Upper lobe of left lung (tissue), 6 donors: ENCODE results near the gene ITPK1. TPM values are rescaled to one million over a fixed set of nuclear protein-coding genes. Genes with fewer than 3 reads are reported as not detected.
A peak's percentile ranks its signal among the peaks of the same experiment; 100 is the strongest.

Source experiments
- ATAC-seq, 2 donors: fragments of 200-7000 bp; cut with Tn5 transposase; one replicate each; pipeline ENCODE4 v1.9.1; 2022; ENCODE audit warnings: mild to moderate bottlenecking in 2 of 2, moderate library complexity in 2 of 2; ENCODE audit not compliant: low FRiP score in 2 of 2
- DNase-seq, 2 donors: peaks; one replicate each; pipeline ENCODE4 v3.0.0-alpha.2; 2019 to 2020
- H3K27ac ChIP-seq, 4 donors: fragments of 200-600 bp; sonication (generic); one replicate each; pipeline ENCODE4 v1.5.1; 2016 to 2019
- H3K27me3 ChIP-seq, 4 donors: fragments of 200-600 bp; sonication (generic); one replicate each; pipeline ENCODE4 v1.5.1; 2017 to 2019
- H3K36me3 ChIP-seq, 4 donors: fragments of 200-600 bp; sonication (generic); one replicate each; pipeline ENCODE4 v1.5.1; 2016 to 2019
- H3K4me1 ChIP-seq, 4 donors: fragments of 200-600 bp; sonication (generic); one replicate each; pipeline ENCODE4 v1.5.1; 2018 to 2019
- H3K4me3 ChIP-seq, 4 donors: fragments of 200-600 bp; sonication (generic); one replicate each; pipeline ENCODE4 v1.5.1; 2017 to 2019; ENCODE audit warnings: mild to moderate bottlenecking in 2 of 4, moderate library complexity in 1 of 4
- H3K9me3 ChIP-seq, 4 donors: fragments of 200-600 bp; sonication (generic); one replicate each; pipeline ENCODE4 v1.5.1; 2018 to 2019
- EP300 ChIP-seq, 4 donors: sonication (generic); formaldehyde crosslinking; IDR thresholded peaks; one replicate each; pipeline ENCODE4 v1.5.1; 2017; ENCODE audit warnings: antibody characterized with exemption in 4 of 4, control low read depth in 2 of 4
- POLR2A ChIP-seq, 4 donors: fragments of 450-650 bp; IDR thresholded peaks; one replicate each; pipeline ENCODE4 v1.5.1; 2016 to 2017; ENCODE audit warnings: antibody characterized with exemption in 4 of 4, mild to moderate bottlenecking in 2 of 4
- POLR2AphosphoS5 ChIP-seq, 2 donors: sonication (generic); formaldehyde crosslinking; IDR thresholded peaks; one replicate each; pipeline ENCODE4 v1.5.1; 2017; ENCODE audit warnings: antibody characterized with exemption in 2 of 2
- WGBS, 2 donors: methylation state at CpG; one replicate each; pipeline ENCODE4 v1.1.5; 2017 to 2018; 5-methylcytosine and 5-hydroxymethylcytosine counted together
- total RNA-seq, 6 donors: library from RNA; depleted of rRNA in 4 of 6; stranded (reverse); fragments of >200 nt in 4 of 6; gene quantifications; one replicate each; pipeline versions ENCODE4 v1.1.0 to v1.2.1, GENCODE V29; 2016 to 2021
- TF ChIP-seq, protein P1 (sequence below), 6 experiments: fragments of 450-650 bp in 4 of 6; fragments of 200-600 bp in 2 of 6; sonication (generic) in 2 of 6; IDR thresholded peaks; one replicate each; pipeline ENCODE4 v1.5.1; 2016 to 2019; ENCODE audit warnings: antibody characterized with exemption in 6 of 6
- donor health status: DM: no; HTN: no; CAD: no; lungs with moderate emphysema.
- donor health status: DM: no; HTN: yes; CAD: no; lungs with severe emphysema.

ITPK1 gene
- total RNA-seq, 6 donors from 2014 or later, result 41.9 to 128 (median 86.1) TPM

GRCh38 chr14:92976268-92976667 lies 139.5 kb downstream of the ITPK1 start:
- Histone ChIP-seq H3K9me3 (peaks cover 6 to 25% (median 21%) of the 10 kb centered on the region in 4 donors), H3K27me3 (no peaks in the 10 kb centered on the region), H3K27ac (no peak overlapping the region), H3K4me1 (peaks cover 0 to 10% (median 0%) of the 10 kb centered on the region in 4 donors), H3K4me3 (no peak overlapping the region), H3K36me3 (peaks cover 0 to 3% (median 0%) of the 10 kb centered on the region in 4 donors)
- WGBS, 2 donors, result 94 to 100% methylated on average over 2 of the region's 2 CpGs
- ATAC-seq, result no peak
- no peak for TF ChIP-seq POLR2A (IDR thresholded peaks at IDR 0.05)
- no peak for TF ChIP-seq EP300 (IDR thresholded peaks at IDR 0.05)
- TF ChIP-seq POLR2AphosphoS5 (IDR thresholded peaks at IDR 0.05), result no peak
- TF ChIP-seq, protein P1, sequence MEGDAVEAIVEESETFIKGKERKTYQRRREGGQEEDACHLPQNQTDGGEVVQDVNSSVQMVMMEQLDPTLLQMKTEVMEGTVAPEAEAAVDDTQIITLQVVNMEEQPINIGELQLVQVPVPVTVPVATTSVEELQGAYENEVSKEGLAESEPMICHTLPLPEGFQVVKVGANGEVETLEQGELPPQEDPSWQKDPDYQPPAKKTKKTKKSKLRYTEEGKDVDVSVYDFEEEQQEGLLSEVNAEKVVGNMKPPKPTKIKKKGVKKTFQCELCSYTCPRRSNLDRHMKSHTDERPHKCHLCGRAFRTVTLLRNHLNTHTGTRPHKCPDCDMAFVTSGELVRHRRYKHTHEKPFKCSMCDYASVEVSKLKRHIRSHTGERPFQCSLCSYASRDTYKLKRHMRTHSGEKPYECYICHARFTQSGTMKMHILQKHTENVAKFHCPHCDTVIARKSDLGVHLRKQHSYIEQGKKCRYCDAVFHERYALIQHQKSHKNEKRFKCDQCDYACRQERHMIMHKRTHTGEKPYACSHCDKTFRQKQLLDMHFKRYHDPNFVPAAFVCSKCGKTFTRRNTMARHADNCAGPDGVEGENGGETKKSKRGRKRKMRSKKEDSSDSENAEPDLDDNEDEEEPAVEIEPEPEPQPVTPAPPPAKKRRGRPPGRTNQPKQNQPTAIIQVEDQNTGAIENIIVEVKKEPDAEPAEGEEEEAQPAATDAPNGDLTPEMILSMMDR (IDR thresholded peaks at IDR 0.05), result no peak
- DNase-seq, result no peak

- no peaks in the 10 kb centered on the region for H3K27me3 ChIP-seq
- TF ChIP-seq, protein P1 (IDR thresholded peaks at IDR 0.05), result no peak
- TF ChIP-seq EP300 (IDR thresholded peaks at IDR 0.05), result no peak
- no peak for TF ChIP-seq POLR2A (IDR thresholded peaks at IDR 0.05)
- TF ChIP-seq POLR2AphosphoS5 (IDR thresholded peaks at IDR 0.05), result no peak
- H3K4me3 ChIP-seq, result no peak overlapping the region
- peaks cover 6 to 25% (median 21%) of the 10 kb centered on the region in 4 donors for H3K9me3 ChIP-seq
- H3K4me1 ChIP-seq, result peaks cover 0 to 10% (median 0%) of the 10 kb centered on the region in 4 donors
- H3K27ac ChIP-seq, result no peak overlapping the region
- DNase-seq (no peak), ATAC-seq (peak in 1 of 2 donors; percentile 7)
- peaks cover 0 to 3% (median 0%) of the 10 kb centered on the region in 4 donors for H3K36me3 ChIP-seq
- 92 to 96% methylated on average over 9 to 16 of the region's 17 CpGs for WGBS, 2 donors
Observed at GRCh38 chr14:92974541-92975345, 141.0 kb downstream of the ITPK1 start.

- H3K27ac ChIP-seq, result peak overlapping the region in 2 of 4 donors; percentile 24 to 69
- H3K27me3 ChIP-seq, result no peaks in the 10 kb centered on the region
- peaks cover 6 to 19% (median 18%) of the 10 kb centered on the region in 4 donors for H3K9me3 ChIP-seq
- ATAC-seq (peak; percentile 2 to 24), DNase-seq (no peak)
- H3K4me3 ChIP-seq, result no peak overlapping the region
- peaks cover 0 to 10% (median 0%) of the 10 kb centered on the region in 4 donors for H3K4me1 ChIP-seq
- TF ChIP-seq POLR2A (IDR thresholded peaks at IDR 0.05) (no peak), POLR2AphosphoS5 (IDR thresholded peaks at IDR 0.05) (no peak), EP300 (IDR thresholded peaks at IDR 0.05) (no peak)
- TF ChIP-seq, protein P1 (IDR thresholded peaks at IDR 0.05), result no peak
- peaks cover 0 to 3% (median 0%) of the 10 kb centered on the region in 4 donors for H3K36me3 ChIP-seq
- WGBS, 2 donors, result 85 to 94% methylated on average over 8 to 9 of the region's 9 CpGs
Observed at GRCh38 chr14:92973798-92974372, 141.8 kb downstream of the ITPK1 start.

DNA sequence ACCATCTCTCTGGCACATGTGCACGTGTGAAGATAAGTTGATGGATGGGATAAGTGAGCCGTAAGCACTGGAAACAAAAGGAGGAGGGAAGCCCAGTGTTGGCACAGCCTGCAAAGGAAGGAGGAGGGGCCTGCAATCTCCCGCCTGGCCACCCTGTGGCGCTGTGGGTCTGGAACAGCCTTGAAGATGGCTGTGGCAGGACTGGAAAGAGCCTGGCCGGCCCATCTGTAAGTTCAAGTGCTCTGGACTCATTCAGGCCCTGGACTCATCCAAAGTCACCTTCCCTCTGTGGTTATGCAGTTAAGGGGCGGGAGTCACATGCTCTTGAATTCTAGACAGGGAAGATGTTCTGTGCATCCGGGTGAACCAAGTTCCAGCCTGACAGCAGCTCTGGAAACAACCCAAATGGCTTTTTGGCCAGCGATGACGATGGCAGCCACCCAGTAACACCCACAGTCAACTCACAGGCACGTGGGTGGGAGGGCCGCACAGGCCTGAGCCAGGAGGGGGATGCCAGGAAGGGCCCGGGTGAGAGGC lies 142.4 kb downstream of the ITPK1 start:
- DNase-seq (peak; percentile 67 to 93), ATAC-seq (peak; percentile 65 to 70)
- H3K27me3 ChIP-seq, result no peaks in the 10 kb centered on the region
- WGBS, 2 donors, result 51 to 70% methylated on average over 10 to 12 of the region's 12 CpGs
- H3K9me3 ChIP-seq, result peaks cover under 1 to 13% (median 12%) of the 10 kb centered on the region in 4 donors
- no peak overlapping the region for H3K4me3 ChIP-seq
- peak overlapping the region in 2 of 4 donors; percentile 24 to 69 for H3K27ac ChIP-seq
- peaks cover 0 to 10% (median 0%) of the 10 kb centered on the region in 4 donors for H3K4me1 ChIP-seq
- peaks cover 0 to 3% (median 0%) of the 10 kb centered on the region in 4 donors for H3K36me3 ChIP-seq
- TF ChIP-seq POLR2A (IDR thresholded peaks at IDR 0.05) (no peak), EP300 (IDR thresholded peaks at IDR 0.05) (no peak), POLR2AphosphoS5 (IDR thresholded peaks at IDR 0.05) (peak in 1 of 2 donors; percentile 28)
- TF ChIP-seq, protein P1 (IDR thresholded peaks at IDR 0.05), result peak; percentile 55 to 83 (median 70)
